Cardiac fibroblast (primary cell): ENCODE measurements around the gene EML6.

Source experiments
- DNase-seq, 2 donors: peaks; one replicate each; pipeline versions ENCODE4 v3.0.0 to v3.0.0-alpha.2; 2010; ENCODE audit warnings: low read depth in 2 of 2
- H3K4me3 ChIP-seq, 2 donors: replicated peaks in 1 of 2; 1 replicate in 1 of 2; 2 replicates in 1 of 2; pipeline ENCODE4 v1.5.1; 2011; ENCODE audit warnings: low read depth in 2 of 2, low read length in 2 of 2, mild to moderate bottlenecking in 2 of 2, moderate library complexity in 1 of 2
- CTCF ChIP-seq: IDR thresholded peaks from one replicate; pipeline ENCODE4 v1.5.1; 2011; ENCODE audit warnings: low read depth, mild to moderate bottlenecking, low read length, inconsistent platforms

Gene EML6

GRCh38 chr2:54906716-54907115, 183.3 kb downstream of the EML6 start:
- DNase-seq, result no peak
- TF ChIP-seq CTCF, result no peak
- H3K4me3 ChIP-seq, result no peak overlapping the region

- no peak overlapping the region for H3K4me3 ChIP-seq
- no peak for DNase-seq
- TF ChIP-seq CTCF, result no peak
Observed at GRCh38 chr2:54907663-54908062, 184.2 kb downstream of the EML6 start.

GRCh38 chr2:54908591-54908990, 185.1 kb downstream of the EML6 start:
- no peak overlapping the region for H3K4me3 ChIP-seq
- TF ChIP-seq CTCF, result no peak
- DNase-seq, result no peak

GRCh38 chr2:54909001-54909400, 185.5 kb downstream of the EML6 start:
- DNase-seq, result no peak
- TF ChIP-seq CTCF, result no peak
- no peak overlapping the region for H3K4me3 ChIP-seq

GRCh38 chr2:54912305-54912704, 188.8 kb downstream of the EML6 start:
- no peak for TF ChIP-seq CTCF
- no peak for DNase-seq
- H3K4me3 ChIP-seq, result no peak overlapping the region

GRCh38 chr2:54912893-54913292, 189.4 kb downstream of the EML6 start:
- no peak for DNase-seq
- no peak for TF ChIP-seq CTCF
- H3K4me3 ChIP-seq, result no peak overlapping the region

- no peak overlapping the region for H3K4me3 ChIP-seq
- no peak for DNase-seq
- no peak for TF ChIP-seq CTCF
Observed at GRCh38 chr2:54914637-54915036, 191.2 kb downstream of the EML6 start.
